NCI-H1436 (cell line): ENCODE data around the gene KDM6A.
"Not testable (repeated sequence)": the region's sequence is repeated elsewhere in the genome, so short reads cannot be mapped to it uniquely, and the experiment has no call there.

Experiments
- DNase-seq: peaks from one replicate; lab custom pipeline; 2025; lab: John Stamatoyannopoulos, UW

The KDM6A gene

DNA sequence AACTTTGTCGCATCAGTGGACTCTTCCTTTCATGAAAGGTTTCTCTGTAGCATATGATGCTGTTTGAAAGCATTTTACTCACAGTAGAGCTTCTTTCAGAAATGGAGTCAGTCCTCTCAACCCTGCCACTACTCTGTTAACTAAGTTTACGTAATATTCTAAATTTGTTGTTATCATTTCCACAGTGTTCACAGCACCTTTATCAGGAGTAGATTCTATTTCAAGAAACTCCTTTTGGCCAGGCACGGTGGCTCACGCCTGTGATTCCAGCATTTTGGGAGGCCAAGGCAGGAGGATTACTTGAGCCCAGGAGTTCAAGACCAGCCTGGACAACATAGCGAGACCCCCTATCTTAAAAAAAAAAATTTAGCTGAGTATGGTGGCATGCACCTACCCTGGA is 90.0 kb downstream of the KDM6A start:
- DNase-seq = no peak

DNA sequence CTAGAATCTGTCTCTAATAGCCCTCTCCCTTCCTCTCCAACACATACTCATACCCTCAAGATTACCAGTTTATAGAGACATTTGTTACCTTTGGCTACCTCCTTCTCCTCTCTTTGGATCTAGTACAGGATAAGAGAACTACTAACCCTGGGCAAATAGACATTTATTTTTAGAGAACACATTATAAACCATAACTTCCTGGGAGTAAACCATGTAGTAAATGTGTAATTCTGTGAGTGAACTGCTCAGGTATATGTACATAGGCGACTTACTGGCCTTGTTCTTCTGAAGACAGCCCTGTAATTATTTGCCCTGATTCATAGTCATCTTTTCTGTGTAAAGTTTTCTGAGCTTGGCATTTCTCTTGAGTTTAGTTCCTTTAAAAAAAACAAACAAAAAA is 94.2 kb downstream of the KDM6A start:
- no peak for DNase-seq

GRCh38 chrX:44970709-44971108 is 97.7 kb downstream of the KDM6A start:
- no peak for DNase-seq

- DNase-seq = no peak
Observed at GRCh38 chrX:44971674-44972073, 98.7 kb downstream of the KDM6A start.

- DNase-seq = no peak
Observed at GRCh38 chrX:44972132-44972531, 99.1 kb downstream of the KDM6A start.

- DNase-seq = no peak
Observed at GRCh38 chrX:44973420-44973932, 100.5 kb downstream of the KDM6A start.

DNA sequence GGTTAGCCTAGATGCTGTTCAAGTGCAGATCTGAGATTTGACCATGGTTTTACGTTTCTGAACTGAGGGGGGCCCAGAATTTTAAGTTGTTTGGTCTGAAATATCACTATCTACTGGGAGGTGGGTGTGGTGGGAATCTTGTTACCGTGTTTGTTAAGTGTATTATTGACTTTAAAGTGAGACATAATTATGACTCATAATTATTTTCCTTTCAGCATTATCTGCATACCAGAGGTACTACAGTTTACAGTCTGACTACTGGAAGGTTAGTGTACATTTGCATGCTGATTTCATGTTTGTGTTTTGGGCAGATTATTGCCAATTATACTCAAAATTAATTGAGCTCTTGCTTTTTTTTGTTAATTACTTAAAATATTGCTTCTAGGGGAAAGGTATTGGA is 101.5 kb downstream of the KDM6A start:
- no peak for DNase-seq

- no peak for DNase-seq
Observed at GRCh38 chrX:44975666-44976263, 102.8 kb downstream of the KDM6A start.

GRCh38 chrX:44978976-44979375 is 106.0 kb downstream of the KDM6A start:
- no peak for DNase-seq

- DNase-seq = no peak
Observed at GRCh38 chrX:44980403-44980802, 107.4 kb downstream of the KDM6A start.

DNA sequence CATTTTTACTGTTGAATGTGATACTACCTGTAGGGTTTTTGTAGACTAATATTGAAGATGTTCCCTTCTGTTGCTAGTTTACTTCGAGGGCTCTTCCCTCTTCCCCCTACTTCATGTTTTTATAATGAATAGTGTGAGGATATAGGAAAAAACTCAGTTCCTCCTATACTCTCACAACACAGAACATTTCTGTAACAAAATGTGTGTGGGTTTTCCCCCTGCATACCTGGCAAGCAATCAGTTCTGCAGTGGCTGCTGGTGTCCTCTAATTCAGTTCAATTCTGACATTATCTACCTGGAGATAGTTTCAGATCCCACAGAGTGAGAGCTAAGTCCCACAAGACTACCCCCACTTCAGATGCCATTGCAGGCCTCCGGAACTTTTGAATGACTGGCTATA is 107.9 kb downstream of the KDM6A start:
- DNase-seq = no peak

DNA sequence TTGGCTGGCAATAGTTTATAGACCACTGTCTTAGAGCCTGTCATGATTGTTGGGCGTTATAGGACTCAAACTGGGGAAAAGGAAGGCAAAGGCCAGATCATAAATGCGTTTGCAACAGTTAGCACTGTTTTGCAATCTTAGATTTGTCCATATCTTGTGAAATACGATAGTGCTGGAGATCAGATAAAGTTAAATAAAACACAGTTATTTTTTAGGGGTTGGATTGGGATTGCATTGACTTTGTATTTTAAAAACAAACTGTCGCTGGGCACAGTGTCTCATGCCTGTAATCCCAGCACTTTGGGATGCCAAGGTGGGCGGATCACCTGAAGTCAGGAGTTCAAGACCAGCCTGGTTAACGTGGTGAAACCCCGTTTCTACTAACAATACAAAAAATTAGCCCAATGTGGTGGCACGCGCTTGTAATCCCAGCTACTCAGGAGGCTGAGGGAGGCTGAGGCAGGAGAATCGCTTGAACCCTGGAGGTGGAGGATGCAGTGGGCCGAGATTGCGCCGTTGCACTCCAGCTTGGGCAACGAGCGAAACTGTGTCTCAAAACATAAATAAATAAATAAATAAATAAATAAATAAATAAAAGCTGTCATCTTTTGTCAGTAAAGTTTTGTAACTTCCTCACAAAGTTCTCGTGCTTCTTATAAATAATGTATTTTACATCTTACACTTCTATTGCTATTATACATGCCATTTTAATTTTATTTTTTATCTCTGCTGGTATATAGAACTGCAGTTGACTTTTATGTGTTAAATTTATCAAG is 117.2 kb downstream of the KDM6A start:
- DNase-seq = no peak

- no peak for DNase-seq
Observed at GRCh38 chrX:44992775-44993174, 119.8 kb downstream of the KDM6A start.

DNA sequence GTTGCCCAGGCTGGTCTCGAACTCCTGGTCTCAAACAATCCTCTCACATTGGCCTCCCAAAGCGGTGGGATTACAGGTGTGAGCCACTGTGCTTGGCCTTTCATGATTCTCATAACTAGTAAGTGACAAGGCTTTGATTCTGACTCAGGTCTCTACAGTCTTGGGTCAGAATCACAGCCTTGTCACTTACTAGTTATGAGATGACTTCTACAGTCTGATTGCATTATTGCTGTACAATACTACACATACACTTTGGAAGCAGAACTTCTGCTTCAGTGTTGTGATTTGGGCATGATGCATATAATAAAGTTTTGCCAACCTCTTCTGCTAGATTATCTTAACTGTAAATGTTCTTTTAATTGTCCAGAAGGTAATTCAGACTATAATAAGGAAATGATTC is 123.3 kb downstream of the KDM6A start:
- no peak for DNase-seq

DNA sequence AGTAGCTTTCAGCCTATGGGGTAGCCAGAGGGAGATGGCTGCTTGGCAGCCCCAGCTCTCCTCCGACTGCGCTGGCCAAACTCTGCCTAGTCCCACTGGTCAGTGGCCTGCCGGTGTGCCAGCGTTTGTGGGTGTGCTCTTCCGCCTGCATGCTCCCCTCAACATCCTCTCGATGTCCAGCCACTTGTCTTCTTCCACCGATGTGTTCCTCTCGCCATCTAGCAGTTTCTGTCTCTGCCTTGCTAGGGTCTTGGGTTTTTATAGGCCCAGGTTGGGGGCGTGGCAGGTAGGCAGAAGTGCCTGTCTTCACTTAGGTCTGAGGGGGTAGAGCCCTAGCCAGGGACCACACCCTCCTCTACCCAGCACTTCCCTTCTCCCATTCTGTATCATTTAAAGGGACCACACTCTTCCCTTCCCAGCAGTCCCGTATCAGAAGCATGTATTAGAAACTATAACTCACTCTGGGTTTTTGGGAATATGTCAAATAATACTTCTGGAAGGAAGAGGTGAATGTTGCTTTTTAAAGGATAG is 124.4 kb downstream of the KDM6A start:
- DNase-seq = no peak

GRCh38 chrX:44997888-44998287 is 124.9 kb downstream of the KDM6A start:
- no peak for DNase-seq

- not testable (repeated sequence) for DNase-seq
Observed at GRCh38 chrX:44999237-44999636, 126.2 kb downstream of the KDM6A start.

GRCh38 chrX:44999872-45000271 is 126.9 kb downstream of the KDM6A start:
- DNase-seq = not testable (repeated sequence)

DNA sequence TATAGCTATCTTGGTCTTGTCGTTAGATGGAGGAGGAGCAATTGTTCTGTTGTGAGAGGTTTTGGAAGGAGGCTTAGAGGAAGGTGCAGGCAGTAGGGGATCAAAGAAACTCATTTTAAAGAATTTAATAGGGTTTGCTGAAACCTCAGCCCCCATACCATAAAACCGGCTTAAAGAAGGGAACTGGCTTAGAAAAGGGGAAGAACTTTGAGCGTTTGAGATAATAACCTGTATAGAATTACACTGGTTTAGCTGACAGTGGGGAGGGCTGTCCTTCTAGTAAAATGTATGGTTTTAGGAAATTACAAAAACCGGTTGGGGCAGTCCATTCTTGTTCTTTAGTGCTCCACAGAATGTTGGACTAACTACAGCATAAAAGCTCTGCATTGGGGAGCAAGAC is 128.1 kb downstream of the KDM6A start:
- no peak for DNase-seq

GRCh38 chrX:45003085-45003484 is 130.1 kb downstream of the KDM6A start:
- DNase-seq = no peak

GRCh38 chrX:45006002-45006800 is 133.2 kb downstream of the KDM6A start:
- DNase-seq = no peak

DNA sequence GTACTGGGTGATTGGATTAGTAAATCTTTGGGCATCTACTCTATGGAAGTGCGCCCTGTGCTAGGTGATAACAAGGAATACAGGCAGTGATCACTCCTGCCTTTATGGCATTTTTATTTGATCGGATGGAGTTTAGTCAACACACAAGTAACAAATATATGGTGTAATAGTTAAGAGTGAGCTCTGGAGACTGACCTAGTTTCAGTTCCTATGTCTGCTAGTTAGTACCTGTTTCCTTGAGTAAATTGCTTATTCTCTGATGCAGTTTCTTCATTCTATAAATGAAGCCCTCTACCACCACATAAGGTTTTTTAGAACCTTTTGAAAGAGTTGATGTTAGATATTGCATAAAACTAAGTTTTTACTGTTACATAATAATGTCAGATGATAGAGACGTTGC is 134.6 kb downstream of the KDM6A start:
- no peak for DNase-seq
